GM18499 (cell line): Measurements from ENCODE around the gene COPB2.

Experiments
- ATAC-seq: cut with Tn5 transposase; IDR thresholded peaks from one replicate; pipeline ENCODE4 v1.9.1; 2021; ENCODE audit warnings: moderate number of reproducible peaks; ENCODE audit not compliant: insufficient read depth, unreplicated experiment

Gene COPB2

DNA sequence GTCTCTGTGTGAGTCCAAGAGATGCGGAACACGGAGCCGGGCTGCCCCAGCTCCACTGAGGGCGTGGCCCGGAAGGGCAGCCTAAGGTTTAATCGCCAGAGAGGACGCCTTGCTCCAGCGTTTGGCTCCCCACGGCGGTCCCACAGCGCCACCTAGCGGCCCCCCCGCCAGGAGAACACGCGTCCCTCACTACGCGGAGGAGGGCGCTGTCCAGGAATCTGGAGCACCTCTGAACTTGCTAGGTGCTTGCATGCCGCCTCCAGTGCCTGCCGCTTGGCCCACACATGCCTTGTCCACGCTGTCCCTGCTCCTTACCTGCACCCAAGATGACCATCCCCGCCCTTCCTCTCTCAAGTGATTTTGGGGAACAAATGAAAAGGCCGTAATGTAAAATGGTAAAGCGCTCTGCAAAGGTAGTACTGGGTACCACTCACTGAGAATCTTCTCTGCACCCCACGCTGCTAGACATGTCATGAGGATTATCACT, 60.0 kb downstream of the COPB2 start:
- ATAC-seq, result peak; percentile 78

- ATAC-seq, result no peak
Observed at GRCh38 chr3:139328356-139328755, 61.1 kb downstream of the COPB2 start.

DNA sequence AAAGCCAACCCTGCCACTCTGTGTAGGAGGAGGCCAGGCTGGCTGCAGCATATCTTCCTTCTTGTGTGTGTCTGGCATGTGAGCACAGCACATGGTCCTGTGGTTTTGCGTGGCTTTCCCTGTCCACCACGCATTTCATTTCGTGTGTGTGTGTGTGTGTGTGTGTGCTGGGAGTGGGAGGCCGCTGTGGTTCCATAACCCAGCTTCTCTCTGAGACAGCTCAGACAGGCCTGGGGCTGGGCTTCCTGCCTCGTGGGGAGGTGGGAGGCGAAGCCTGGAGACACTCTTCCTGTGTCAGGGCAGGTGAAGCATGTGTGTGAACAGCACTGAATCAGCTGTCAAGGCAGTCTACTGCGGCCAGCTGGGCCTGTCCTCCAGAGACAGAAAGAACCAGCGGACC, 61.6 kb downstream of the COPB2 start:
- no peak for ATAC-seq

DNA sequence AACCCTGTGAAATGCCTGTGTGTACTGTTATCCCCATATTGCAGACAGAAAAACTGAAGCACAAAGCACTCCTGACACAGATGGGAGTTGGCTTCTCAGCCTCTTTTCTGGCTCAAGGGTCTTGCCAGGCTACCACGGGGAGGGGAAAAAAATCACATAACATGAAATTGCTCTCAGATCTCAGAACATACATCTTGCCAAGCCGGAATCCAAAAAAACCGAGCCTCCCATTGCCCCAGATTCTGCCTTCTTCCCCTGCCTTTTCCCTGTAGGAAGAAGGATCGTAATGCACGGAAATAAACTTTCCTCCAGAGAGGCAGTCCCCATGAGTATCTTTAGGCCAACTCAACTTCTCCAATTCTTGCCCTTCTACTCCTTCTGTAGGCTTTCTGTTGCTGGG, 62.2 kb downstream of the COPB2 start:
- ATAC-seq, result no peak

DNA sequence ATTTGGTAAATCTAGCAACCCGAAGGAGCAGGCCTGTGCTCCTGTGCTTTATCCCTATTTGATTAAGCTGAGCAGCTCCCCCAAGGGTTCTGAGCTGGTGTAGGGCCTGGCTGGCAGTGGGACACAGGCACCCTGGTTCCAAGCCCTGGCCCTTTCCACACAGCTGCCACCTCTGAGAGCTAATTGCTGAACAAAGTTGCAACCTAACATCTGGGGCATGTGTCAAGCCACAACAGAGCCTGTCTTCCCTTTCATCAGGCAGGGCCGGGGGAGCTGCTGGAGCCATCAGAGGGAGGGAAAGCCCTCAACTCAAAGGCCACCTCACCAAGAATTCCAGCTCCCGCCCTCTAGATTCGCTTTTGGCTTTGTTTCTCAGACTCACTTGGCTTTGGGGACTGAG, 62.7 kb downstream of the COPB2 start:
- ATAC-seq, result no peak

- ATAC-seq, result no peak
Observed at GRCh38 chr3:139326131-139326530, 63.3 kb downstream of the COPB2 start.

GRCh38 chr3:139325551-139325950, 63.9 kb downstream of the COPB2 start:
- ATAC-seq, result no peak

DNA sequence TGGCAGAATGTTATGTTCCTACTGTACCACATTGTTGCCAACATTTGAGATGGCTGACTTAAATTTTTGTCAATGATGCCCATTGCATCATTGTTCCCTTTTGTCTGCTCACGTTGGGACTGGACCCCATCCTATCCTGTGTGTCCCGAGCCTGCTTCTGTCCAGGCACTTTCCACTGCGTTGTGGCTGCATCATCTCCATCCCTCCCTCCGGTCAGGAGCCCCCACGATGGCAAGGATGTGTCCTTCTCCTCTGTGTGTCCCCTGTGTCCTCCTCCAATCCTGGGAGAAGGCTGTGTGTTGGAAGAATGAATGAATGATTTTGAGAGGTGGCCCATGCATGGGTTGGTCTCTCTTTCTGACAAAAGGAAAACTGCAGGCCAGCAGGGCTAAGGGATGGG, 65.0 kb downstream of the COPB2 start:
- no peak for ATAC-seq

DNA sequence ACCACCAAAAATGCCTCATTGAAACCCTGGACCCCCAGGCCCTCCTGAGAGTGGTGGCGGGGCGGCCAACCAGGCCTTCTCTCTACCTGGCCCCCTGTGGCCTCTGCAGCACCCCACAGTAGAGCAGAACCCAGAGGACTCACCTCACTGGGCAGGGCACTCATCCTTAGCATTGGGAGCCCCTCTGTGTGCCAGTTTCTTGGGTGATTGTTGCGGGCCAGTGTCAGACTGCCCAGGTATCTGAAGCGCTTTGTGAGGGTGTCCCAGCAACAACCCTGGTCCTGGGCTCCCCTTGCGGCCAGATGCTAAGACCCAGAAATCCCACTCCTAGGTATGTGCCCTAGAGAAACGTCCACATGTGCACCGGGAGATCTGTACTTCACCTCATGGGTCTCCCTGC, 66.3 kb downstream of the COPB2 start:
- no peak for ATAC-seq

DNA sequence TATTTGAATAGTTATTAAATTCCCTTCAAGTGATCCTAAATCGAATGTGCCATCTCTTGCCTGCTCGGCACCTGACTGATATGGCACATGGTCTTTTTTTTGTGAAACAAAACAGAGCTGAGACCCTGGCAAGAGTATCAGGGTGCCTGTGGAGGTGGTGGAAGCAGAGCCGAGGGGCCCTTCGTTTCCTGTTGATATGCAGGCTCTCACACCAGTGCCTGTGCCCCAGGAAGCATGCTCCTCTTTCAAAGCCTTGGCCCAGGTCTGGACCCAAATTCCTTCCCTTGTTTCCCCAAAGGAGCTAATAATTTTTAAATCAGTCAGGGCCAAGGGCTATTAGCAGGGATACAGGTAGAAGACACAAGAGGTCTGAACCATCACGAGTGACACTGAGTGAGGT, 67.1 kb downstream of the COPB2 start:
- no peak for ATAC-seq

GRCh38 chr3:139320551-139321309, 68.7 kb downstream of the COPB2 start:
- no peak for ATAC-seq

DNA sequence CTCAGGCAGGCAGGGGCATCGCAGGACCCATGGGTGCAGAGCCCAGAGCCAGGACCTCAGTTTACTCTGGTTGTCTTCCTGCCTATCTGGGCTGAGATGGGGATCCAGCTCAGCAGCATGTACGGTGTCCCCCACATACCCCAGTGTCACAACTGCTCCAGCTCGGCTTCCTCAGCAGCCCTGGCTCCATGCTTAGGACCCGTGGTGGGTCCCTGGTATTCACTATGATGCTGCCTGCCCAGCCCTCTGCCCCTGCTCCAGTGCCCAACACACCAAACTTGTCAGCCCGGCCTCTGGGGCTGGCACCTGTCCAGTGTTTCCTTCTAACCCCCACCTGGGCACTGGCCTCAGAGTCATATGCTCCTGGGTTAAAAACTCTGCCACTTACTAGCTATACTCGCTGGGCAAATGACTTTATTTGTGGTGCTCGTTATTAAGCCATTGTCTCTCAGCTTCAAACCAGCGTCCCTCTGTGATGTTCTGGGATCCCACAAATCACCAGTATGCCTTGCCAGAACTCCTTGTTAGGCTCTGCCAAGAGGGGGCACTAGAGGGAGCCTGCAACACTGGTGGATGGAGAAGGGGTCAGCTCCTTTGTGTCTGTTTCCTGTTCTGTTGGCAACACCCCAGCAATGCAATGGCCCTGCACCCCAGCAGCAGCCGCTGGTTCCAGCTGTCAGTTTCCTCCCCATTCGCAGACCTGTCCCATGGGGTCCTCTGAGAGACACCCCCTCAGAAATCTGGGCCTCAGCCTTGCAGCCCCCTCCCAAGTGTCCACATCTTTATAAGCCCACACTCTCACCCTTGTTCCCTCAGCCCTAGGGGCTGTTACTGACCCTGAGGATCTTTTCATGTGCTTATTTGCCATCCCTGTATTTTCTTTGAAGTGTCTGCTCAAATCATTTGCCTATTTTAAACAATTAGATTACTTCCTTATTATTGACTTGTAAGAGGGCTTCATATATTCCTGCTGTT, 69.7 kb downstream of the COPB2 start:
- no peak for ATAC-seq

DNA sequence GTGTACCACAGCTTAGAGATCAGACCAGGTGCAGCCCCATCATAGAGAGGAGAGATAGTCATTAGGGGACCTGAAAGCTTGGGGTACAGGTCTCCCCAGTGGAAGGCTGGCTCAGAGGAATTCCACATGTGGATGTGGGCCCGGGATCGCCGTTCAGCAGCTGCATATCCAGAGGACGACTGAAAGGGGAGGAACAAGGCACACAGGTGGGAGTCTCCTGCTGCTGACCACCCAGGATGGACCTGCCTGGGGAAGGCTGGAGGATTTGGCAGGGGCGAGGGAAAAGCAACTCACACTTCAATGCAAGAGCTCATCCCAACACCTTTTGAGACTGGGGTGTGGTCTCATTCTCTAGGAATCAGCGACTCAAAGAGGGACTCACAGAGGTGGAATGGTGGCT, 70.6 kb downstream of the COPB2 start:
- ATAC-seq, result no peak

- ATAC-seq, result no peak
Observed at GRCh38 chr3:139318431-139318816, 71.0 kb downstream of the COPB2 start.

DNA sequence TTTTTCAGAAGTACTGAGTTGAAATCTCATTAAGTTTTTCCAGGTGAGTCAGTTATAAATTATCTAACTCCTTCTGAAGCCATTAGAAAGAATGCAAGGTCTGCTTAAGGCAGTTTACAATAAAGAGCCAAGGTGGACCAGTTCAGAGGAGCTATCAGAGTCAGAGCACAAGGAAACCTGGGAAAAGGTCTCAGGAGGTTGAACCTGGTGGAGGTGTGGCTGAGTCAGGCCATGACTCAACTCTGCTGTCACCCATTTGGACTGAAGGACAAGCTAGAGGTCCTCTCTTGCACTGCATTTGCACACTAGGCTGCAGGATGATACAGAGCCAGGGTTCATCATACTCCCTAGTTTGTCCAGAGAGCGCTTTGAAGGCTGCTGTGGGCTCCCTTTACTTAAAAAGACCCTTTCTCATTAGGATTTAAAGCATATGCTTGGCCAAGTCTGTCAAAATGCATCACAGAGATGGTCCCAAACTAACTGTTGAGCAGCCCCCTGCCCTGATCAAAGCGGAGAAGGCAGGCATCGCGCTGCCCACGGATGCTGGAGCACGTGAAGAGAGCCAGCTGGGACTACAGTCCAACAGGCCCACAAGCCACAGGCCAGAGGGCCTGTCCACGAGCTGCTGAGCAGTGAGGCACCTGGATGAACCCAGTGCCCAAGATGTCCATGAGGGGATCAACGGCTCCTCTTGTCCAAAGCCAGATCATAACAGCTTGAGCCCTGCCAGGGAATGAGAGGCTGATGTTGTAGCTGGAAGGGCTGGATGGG, 71.6 kb downstream of the COPB2 start:
- no peak for ATAC-seq

- ATAC-seq, result no peak
Observed at GRCh38 chr3:139317215-139317614, 72.2 kb downstream of the COPB2 start.

- ATAC-seq, result no peak
Observed at GRCh38 chr3:139313921-139314320, 75.5 kb downstream of the COPB2 start.

GRCh38 chr3:139312959-139313358, 76.5 kb downstream of the COPB2 start:
- ATAC-seq, result no peak

GRCh38 chr3:139312416-139312815, 77.0 kb downstream of the COPB2 start:
- ATAC-seq, result no peak

GRCh38 chr3:139311557-139311956, 77.9 kb downstream of the COPB2 start:
- ATAC-seq, result no peak
